Dermis microvascular lymphatic vessel endothelial cell (primary cell): ENCODE results near the gene IGF2. TPM values are rescaled to one million over a fixed set of nuclear protein-coding genes. Genes with fewer than 3 reads are reported as not detected.

Experiments used
- DNase-seq, 2 donors: peaks; one replicate each; pipeline versions ENCODE4 v3.0.0 to v3.0.0-alpha.2; 2010; ENCODE audit warnings: low read depth in 2 of 2
- total RNA-seq: library from RNA; depleted of rRNA; stranded (reverse); fragments of >200 nt; gene quantifications from 2 replicates; pipeline ENCODE4 v1.2.1, GENCODE V29; 2014

Gene IGF2
- total RNA-seq, 1 donor from 2014 or later: 1.9 TPM

DNA sequence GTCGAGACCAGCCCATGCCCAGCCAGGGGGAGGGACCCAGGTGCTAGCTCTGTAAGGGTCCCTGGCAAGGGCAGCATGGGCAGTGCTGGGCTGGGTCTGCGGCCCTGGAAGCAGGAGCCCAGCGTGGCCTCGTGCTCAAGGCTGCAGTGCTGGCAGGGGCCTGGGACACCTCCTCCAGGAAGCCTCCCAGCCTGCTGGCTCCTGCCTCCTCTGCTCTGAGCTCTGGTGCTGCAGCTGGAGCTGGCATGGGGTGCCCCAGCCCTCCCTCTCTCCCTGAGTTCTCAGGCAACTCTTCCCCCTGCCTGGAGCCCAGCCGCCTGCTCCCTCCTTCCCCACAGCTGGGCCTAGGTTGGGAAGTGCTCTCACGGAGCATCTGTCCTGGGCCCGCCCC, 15.0 kb upstream of the IGF2 start:
- DNase-seq: no peak

DNA sequence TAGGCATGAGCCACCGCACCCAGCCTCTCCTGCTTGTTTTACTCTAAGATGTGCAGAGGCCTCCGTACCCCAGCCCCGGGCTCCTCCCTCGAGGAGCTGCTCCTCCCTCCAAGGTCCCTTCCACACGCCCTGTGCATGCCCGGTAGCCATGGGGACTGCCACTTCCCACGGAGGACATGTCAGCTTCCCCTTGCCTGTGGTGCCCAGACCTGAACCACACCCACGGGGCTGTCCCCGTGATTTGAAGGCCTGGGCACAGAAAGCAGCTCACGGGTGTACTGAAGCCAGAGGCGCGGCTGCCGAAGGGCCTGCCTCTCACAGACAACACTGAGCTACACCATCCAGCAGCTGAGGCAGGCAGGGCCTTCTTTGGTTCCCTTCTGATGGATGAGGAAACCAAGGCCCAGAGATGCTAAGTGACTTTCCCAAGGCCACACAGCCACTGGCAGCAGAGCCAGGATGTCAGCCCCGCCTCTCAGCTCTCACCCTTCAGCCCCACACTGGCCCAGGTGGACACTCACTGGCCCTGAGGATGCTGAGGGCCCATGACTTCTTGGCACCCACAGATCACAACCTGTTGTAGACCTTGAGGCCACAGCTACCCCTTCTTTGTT, 14.5 kb upstream of the IGF2 start:
- no peak for DNase-seq

DNA sequence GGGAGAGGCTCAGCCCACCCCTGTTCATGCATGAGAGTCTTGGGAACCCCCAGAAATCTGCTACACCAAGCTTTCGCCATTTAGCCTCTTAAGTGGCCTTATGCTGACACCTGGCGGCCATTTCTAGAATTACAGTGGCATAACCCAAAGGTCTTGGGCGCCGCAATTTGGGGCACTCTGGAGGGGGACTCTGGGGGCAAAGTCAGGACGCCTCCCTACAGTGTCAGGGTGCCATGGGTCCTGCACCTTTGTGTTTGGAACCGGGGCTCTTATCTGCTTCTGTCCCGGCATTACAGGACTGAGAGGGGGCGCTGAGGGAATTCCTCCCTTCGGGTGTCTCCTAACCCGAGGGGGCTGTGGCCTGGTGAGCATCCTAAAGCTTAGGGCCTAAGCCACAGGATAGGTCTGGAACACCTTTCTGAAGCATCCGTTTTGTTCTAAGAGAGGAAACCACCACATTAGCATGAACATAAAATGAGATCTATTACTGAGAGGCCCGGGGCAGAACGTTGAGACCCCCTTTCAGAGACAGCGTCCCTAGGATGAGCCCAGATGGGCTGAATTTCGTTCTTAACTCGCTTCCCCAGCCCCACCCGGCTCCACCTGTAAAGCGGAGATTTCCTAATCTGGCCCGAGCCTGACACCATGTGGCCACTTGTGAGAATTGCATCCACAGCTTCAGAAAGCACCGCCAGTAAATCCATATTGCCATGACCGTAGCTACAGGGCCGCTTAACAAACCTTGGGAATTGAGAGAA, 12.5 kb upstream of the IGF2 start:
- DNase-seq: peak; percentile 58 to 72

DNA sequence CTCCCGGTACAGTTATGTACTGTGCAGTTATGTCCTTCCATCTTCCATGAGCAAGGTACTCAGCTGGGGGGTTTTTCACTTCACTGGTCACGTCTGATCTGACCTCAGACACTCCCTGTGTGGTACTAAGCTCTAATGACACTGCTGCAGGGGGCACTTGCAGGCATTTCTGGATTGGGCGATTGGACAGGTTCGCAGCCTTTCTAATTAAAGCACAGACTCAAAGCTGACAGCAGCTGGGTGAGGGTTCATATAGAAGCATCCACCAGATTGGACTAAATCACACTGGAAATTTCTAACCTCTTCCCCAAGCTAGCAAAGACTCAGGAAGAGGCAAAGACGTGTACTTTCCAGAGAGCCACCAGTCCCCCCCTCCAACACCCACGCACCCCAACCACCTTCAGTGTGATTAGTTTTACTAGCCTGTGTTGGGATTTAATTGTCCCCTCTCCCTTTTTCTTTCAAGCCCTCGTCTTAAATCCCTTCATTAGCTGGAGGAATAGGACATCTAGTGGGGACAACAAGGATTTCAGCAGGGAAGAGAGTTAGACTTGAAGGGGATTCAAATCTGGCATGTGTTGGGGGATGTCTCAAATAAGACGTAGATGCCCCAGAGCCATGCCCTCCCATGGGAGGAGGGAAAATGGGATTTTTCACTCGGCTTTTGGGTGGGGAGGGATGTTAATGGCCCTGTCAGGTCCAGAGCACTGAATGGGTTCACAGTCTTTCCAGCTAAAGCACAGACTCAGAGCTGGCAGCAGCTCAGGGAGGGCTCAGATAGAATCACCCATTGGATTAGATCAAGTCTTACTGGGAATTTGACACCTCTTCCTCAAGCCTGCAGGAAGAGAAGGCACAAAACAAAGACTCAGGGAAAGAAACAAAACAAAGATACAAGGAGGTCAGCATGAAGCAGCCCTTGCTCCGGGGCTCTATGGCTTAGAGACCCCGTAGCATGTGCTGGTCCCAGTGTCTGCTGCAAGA, 11.0 kb upstream of the IGF2 start:
- peak; percentile 37 to 66 for DNase-seq

DNA sequence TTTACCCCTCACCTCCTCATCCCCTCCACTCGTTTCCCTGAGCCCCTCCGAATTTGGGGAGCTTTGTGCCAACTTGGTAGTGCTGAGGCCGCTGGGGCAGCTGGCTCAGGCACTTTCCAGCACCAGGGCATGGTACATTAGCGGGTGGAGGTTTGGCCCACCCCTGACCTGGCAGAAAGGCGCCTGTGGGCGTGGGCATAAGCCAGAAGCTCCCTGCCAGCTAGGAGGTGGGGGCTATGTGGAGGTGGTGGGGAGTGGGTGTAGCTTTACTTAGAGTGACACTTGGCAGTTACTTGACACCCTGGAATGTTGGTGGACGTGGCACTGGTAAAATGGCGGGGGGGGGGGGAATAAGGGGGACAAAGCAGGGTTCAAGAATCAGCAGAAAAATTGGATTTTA, 10.3 kb upstream of the IGF2 start:
- no peak for DNase-seq

DNA sequence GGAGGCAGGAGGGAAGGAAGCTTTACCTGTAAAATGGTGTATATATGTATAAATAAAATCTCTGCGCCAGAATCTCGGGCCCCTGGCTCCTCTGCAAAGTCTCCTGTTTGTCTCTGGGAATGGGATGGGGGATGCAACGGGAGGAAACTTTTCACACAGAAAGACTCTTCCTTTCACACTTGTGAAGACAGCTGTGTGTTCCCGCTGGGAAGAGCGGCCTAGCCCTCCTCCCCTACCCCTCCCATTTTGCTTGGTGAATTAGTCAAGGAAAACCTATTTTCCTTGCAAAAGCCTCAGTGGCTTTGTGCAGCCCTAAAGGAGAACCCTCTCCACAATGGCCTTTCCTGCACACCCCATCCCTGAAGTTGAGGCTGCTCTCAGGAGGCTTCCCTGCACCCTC, 9.4 kb upstream of the IGF2 start:
- DNase-seq: no peak

DNA sequence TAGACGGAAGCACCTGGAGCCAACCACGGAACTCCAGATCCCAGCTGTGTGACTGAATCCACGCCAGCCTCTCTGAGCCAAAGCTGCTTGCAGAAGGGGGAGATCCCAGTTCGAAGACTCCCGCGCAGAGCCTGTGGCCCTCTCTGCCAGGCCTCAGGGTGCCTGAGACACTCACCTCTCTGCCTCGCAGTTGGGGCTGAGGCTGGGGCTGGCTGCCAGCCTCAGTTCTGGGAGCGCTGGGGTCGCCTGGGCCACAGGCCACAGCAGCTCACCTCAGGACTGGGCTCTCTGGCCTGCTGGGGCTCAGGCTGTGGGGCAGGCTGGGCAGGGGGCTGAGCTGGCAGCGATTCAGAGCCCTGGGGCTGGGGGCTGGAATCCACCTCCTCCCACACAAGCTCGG, 8.2 kb upstream of the IGF2 start:
- no peak for DNase-seq

DNA sequence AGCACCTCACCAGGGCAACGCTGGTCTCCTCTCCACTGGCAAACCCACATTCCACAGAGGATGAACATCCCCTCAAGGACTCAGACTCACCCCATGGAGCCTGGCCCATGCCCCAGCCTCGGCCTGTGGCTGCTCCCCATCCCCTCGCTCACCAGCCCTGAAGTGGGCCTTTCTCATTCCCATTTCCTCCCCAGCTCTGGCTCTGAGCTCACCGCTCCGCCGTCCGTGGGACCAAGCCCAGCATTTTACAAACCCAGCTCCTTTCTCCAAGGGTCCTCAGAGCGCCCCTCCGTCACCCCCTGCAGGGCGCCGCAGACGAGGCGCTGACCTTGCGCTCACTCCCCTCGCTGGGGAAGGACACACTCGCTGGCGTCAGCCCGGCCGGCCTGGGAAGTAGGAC, 6.9 kb upstream of the IGF2 start:
- DNase-seq: no peak

DNA sequence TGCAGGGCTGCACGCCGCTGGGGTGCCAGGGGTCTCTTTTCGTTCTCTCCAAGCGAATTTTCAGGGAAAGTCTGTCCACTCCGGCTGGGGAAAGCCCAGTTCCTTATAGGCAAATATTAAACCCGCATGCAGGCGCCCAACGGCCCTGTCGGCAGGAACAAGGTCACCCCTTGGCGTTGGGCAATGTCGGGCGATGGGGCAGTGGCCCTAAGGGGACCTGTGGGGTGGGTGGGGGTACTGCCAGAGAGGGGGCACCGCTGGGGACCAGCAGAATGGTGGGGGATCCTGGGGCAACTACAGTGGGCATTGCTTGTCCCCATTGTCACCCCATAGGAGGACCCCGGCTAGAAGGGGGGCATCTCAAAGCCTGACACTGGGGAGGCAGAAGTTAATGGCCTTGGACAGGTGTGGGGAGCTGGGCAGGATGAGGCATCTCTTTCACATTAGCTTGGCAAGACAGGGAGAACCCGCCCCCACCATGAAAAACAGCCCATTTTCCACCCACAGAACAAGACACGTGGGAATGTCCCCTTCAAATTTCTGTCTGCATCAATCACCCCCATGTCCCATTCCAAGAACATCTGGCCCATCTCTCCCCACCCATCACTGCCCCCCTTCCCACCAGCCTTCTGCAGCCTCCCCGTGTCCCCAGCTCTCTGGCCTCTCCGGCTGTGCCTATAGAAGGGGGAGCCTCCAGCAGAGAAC, 5.5 kb upstream of the IGF2 start:
- no peak for DNase-seq

DNA sequence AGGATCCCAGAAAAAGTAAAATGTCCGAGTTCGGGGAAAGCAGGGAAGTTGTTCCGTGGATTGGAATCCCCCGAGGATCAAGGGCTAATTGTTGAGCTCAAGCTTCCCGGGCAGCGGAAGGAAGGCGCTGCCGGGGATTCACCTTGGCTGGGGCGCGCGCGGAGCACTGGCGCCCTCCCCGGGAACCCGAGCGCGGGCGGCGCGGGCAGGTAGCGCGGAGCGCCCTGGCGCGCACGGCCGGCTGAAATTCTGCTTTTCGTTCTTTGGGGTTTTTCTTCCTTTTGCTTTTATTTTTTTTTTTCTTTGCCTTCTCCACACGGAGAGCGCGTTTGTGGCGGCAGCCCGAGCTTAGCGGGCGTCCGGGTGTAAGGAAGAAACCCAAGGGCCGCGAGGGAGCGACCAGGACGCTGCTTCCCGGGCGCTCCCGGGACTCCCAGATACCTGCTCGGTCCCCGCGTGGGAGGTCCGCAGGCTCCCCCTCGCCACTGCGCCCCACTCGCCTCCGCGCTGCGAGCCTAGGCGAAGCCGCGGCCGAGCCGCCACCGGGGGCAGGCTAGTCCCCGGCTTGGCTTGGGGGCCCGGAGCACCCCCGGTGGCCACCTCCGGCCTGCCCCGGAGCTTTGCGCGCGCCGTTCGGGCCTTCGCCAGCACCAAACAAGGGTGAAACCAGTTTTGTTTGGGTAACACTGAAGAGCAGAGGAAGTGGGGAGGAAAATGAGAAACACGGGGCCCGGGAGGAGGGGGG, 4.8 kb upstream of the IGF2 start:
- DNase-seq: no peak

DNA sequence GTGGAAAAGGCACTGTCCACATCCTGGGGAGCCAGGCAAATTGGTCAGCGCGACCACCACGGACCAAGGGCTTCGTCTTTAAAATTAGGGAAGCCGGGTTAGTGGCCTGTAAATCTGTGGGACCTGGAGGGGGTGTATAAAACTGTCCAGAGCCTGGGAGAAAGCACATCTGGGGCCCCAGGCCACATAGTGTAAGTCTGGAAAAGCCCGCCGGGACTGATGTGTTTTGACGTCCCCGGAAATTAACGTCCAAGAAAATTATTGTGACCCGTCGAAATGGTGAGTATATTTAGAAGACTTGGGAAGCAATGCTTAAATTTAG, 4.2 kb upstream of the IGF2 start:
- no peak for DNase-seq

DNA sequence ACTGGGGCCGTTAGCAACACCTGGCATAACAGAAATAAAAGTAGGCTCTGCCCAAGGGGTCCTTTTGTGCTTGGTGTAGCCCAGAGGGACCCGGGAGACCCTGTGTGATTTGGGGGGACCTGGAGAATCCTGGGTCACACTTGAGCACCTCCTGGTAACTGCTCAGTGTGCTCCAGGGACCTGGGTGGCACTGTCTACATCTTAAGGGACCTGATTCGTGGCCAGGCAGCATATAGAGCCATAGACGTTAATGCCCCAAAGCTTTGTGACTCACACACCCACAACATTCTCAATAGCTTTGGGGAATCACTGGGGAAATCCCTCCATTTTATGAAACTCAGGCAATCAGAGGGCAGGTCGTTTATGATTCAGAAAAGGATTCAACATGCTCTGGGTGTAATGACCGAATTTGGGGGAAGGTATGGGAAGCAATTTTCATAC, 3.6 kb upstream of the IGF2 start:
- peak in 1 of 2 donors; percentile 12 for DNase-seq

DNA sequence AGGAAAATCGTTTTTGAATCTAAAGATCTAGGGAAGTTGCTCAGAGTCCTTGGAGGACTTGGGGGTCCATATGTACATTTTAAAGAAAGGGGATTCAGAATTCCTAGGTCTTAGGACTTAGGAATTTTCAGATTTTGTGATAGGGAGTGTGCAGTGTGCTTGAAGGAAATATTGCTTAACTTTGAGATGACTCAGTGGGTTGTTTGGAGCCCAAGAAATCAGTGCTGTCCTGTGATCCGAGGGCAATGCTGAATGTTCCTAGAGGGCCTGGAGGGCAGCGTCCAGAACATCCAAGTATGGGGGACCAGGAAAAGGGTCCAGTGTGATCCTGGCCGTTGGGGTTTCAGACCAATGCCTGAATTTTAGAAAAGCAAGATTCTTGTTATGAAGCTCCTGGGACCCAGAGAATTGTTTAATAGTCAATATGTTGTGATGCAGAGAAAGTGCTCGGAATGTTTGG, 3.1 kb upstream of the IGF2 start:
- no peak for DNase-seq

DNA sequence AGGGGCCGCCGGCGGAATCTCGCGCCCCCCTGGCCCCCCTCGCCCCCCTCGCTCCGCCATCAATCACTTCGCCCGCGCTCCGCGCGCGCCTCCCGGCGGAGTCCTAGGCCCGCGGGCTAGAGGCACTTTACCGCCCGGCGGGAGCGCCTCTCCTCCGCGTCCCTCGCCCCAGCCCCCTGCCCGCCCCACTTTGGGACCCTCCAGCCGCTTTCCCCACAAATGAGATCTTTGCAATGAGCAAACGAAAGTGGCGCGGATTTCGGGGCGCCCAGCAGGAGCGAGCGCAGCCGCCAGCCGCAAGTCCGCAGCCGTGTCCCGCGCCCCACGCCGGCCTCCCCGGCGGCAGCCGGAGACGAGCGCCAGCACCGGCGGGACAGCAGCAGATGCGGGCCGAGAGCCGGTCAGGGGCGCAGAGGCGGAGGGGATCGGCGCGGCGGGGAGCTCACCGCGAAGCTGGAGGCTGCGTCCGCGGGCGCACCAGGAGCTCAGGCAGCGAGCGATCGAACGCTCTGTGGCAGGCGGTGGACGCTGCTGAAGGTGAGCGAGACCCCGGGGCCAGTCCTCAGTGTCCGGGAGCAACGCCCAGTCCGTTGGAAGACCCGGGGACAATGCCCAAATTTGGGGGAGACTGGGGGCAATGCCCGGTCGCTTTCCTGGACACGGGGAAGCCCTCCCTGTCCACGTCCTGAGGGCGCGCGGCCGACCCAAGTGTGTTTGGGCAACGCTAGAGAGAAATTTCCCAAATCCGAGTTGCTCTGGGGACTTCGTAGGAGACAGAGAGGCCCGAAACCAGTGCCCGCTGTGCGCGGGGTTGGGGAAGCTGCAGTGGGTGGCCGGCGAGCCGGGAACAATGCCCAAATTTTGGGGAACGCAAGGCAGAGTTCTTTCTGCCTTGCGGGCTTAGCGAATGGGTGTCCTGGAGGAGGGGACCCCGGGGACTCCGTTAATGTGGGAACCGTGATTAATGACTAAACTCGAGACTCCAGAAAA, 1.5 kb upstream of the IGF2 start:
- DNase-seq: no peak

DNA sequence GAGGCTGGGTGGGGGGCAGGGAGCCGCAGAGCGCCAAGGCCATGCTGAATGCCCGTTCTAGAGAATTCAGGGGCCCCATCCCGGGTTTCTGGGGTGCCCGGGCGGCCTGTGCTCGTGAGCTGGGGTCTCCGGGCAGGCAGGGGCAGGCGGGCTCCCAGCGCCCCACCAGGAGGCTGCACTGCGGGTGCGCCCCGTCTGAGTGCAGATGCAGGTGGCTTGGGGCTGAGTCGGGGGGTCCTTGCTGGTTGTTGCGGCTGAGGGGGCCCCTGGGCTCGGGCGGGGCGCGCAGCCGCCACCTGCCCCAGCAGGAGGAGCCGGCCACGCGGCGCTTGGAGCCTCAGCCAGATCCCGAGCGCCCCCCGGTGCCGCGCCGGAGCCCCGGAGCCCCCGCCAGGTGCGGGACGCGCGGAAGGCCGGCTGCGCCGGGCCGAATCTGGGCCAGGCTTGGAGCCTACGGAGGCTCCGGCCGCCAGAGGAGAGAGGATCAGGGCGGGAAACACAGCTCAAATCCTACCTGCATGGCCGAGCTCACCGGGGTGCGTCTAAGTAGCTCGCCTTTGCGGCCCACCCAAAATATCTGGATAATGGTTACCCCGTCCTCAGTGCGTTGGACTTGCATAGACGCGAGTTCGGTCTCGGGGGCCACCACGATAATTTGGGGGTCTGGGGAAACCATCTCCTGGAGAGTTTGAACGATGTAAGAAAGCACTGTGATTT, 590 bp upstream of the IGF2 start:
- DNase-seq: no peak

DNA sequence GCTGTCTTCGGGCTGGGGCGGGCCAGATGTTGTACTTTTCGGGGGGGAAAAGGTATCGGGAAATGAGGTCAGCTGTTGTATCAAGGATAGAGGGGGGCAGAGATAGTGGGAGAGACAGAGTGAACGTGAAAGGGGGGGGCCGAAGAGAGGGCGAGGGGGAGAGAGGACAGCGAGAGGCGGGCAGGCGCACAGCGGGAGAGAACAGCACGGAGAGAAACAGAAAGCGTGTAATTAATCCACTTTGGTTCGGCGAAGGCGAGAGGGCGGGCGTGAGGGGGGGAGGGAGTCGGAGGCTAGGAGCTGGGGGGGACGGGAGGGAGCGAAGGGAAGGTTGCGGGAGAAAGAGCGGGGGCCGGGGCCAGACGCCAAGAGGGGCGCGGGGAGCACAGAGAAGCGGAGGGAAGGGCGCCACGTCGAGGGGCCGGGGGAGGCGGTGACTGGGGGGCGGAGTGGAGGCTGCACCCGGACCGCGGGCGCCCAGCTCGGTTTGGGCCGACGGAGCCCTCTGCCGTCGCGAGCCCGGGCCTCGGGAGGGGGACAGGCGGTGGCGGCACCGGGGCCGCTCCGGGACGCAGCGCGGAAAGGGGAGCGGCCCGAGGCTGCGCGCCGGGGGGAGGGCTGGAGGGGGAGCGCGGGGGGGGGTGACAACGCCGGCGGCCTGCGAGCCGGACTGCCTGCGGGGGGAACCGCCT, 612 bp downstream of the IGF2 start:
- no peak for DNase-seq

DNA sequence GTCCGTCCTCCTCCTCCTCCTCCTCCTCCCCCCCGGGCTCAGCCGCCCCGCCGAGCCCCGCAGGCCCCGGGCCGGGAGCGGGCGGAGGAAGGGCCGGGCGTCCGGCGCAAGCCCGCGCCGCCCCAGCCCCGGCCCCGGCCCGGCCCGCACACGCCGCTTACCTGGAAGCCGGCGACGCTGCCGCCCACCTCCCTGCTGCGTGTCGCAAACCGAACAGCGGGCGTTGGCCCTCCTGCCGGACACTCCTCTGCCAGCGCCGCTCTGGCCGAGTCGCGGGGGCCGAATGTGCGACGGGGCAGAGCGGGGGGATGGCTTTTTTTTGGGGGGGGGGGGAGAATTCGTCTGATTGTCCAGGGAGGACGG, 1.1 kb downstream of the IGF2 start:
- DNase-seq: no peak
